WTC11 (cell line): ENCODE measurements around the gene SERPINA9. TPM values are rescaled to one million over a fixed set of nuclear protein-coding genes. Genes with fewer than 3 reads are reported as not detected.

Experiments used
- ATAC-seq: fragments of 200-7000 bp; cut with Tn5 transposase; 2 replicates; pipeline ENCODE4 v1.10.0; 2021; ENCODE audit warnings: mild to moderate bottlenecking, moderate library complexity
- CTCF ChIA-PET: fragments of 300-600 bp; sonication (Branson Sonifier 250); formaldehyde crosslinking; loops from one replicate; lab custom pipeline; 2021; ENCODE audit warnings: antibody characterized with exemption; lab: Charles Lee
- POLR2A ChIA-PET: fragments of 350-600 bp; sonication (Branson Sonifier 250); formaldehyde crosslinking; loops from one replicate; lab custom pipeline; 2021; ENCODE audit warnings: antibody characterized with exemption; lab: Charles Lee
- DNase-seq: peaks from one replicate; pipeline ENCODE4 v3.0.0; 2021; ENCODE audit warnings: low spot score
- H3K27ac Mint-ChIP-seq: 2 replicates; pipeline ENCODE4 v1.8.0; 2021; ENCODE audit warnings: mixed read lengths
- H3K27me3 Mint-ChIP-seq: 2 replicates; pipeline ENCODE4 v1.8.0; 2021; ENCODE audit warnings: low read depth, mild to moderate bottlenecking, moderate library complexity, mixed read lengths
- H3K36me3 Mint-ChIP-seq: 2 replicates; pipeline ENCODE4 v1.8.0; 2021; ENCODE audit warnings: mixed read lengths
- H3K4me1 Mint-ChIP-seq: 2 replicates; pipeline ENCODE4 v1.8.0; 2022; ENCODE audit warnings: mixed read lengths
- H3K4me3 Mint-ChIP-seq: 2 replicates; pipeline ENCODE4 v1.8.0; 2021; ENCODE audit warnings: mild to moderate bottlenecking, moderate library complexity, mixed read lengths
- H3K9me3 Mint-ChIP-seq: 2 replicates; pipeline ENCODE4 v1.8.0; 2021; ENCODE audit warnings: mixed read lengths
- CTCF ChIP-seq: fragments of 200-600 bp; IDR thresholded peaks from 2 replicates; pipeline ENCODE4 v1.8.0; 2022; ENCODE audit warnings: antibody characterized with exemption
- ELF4 ChIP-seq: sonication (generic); formaldehyde crosslinking; IDR thresholded peaks from 2 replicates; pipeline ENCODE4 v1.8.1; 2022; ENCODE audit warnings: low read depth, mild to moderate bottlenecking, moderate library complexity, missing genetic modification reagents
- ERG ChIP-seq: fragments of 250-450 bp; sonication (Bioruptor Pico); IDR thresholded peaks from 2 replicates; pipeline ENCODE4 v1.8.0; 2021; ENCODE audit warnings: mild to moderate bottlenecking
- GABPB1 ChIP-seq: sonication (generic); formaldehyde crosslinking; IDR thresholded peaks from 2 replicates; pipeline ENCODE4 v1.8.1; 2023; ENCODE audit warnings: mild to moderate bottlenecking, missing genetic modification reagents
- HMGA2 ChIP-seq: fragments of 250-450 bp; sonication (Bioruptor Pico); IDR thresholded peaks from 2 replicates; pipeline ENCODE4 v1.4.0; 2021; ENCODE audit warnings: mild to moderate bottlenecking, moderate library complexity
- IRF2 ChIP-seq: sonication (generic); formaldehyde crosslinking; IDR thresholded peaks from 2 replicates; pipeline ENCODE4 v1.8.0; 2022; ENCODE audit warnings: low read depth, missing genetic modification reagents, borderline replicate concordance
- JUN ChIP-seq: sonication (generic); formaldehyde crosslinking; IDR thresholded peaks from 2 replicates; pipeline ENCODE4 v1.8.0; 2023; ENCODE audit warnings: mild to moderate bottlenecking, missing genetic modification reagents
- MXD4 ChIP-seq: fragments of 250-450 bp; sonication (Bioruptor Pico); IDR thresholded peaks from 2 replicates; pipeline ENCODE4 v1.8.0; 2021; ENCODE audit warnings: mild to moderate bottlenecking, moderate library complexity, borderline replicate concordance
- NFATC4 ChIP-seq: fragments of 250-450 bp; sonication (Bioruptor Pico); IDR thresholded peaks from 2 replicates; pipeline ENCODE4 v1.9.0; 2021; ENCODE audit warnings: mild to moderate bottlenecking
- NFE2L1 ChIP-seq: sonication (generic); formaldehyde crosslinking; IDR thresholded peaks from 2 replicates; pipeline ENCODE4 v1.8.1; 2023; ENCODE audit warnings: missing genetic modification reagents
- OVOL2 ChIP-seq: fragments of 250-450 bp; sonication (Bioruptor Pico); IDR thresholded peaks from 2 replicates; pipeline ENCODE4 v1.9.0; 2021; ENCODE audit warnings: mild to moderate bottlenecking, borderline replicate concordance
- PRRX2 ChIP-seq: fragments of 250-450 bp; sonication (Bioruptor Pico); IDR thresholded peaks from 2 replicates; pipeline ENCODE4 v1.8.0; 2021; ENCODE audit warnings: mild to moderate bottlenecking
- SOX15 ChIP-seq: fragments of 250-450 bp; sonication (Bioruptor Pico); IDR thresholded peaks from 2 replicates; pipeline ENCODE4 v1.9.0; 2021; ENCODE audit warnings: mild to moderate bottlenecking
- ZMAT4 ChIP-seq: fragments of 250-450 bp; sonication (Bioruptor Pico); IDR thresholded peaks from 2 replicates; pipeline ENCODE4 v1.9.0; 2021; ENCODE audit warnings: mild to moderate bottlenecking
- ZNF416 ChIP-seq: fragments of 250-450 bp; sonication (Bioruptor Pico); IDR thresholded peaks from 2 replicates; pipeline ENCODE4 v1.9.0; 2021; ENCODE audit warnings: mild to moderate bottlenecking, inconsistent platforms
- ZSCAN18 ChIP-seq: fragments of 250-450 bp; sonication (Bioruptor Pico); IDR thresholded peaks from 2 replicates; pipeline ENCODE4 v2.1.2; 2022; ENCODE audit warnings: mild to moderate bottlenecking, moderate library complexity
- total RNA-seq: library from RNA; stranded (reverse); gene quantifications from 3 replicates; pipeline ENCODE4 v1.2.3, GENCODE V29; 2021

The SERPINA9 gene
- total RNA-seq, 1 experiment from 2014 or later, result not detected

- H3K4me1 Mint-ChIP-seq, result peaks cover 22% of the 10 kb centered on the region
- POLR2A ChIA-PET, result no interaction called here
- no peak overlapping the region for H3K4me3 Mint-ChIP-seq
- H3K36me3 Mint-ChIP-seq, result peaks cover 8% of the 10 kb centered on the region
- CTCF ChIA-PET, result interaction anchor here (1.0 to 1.8 kb wide), 2 partner anchors 10 to 62 kb away, joined by 5 to 9 read pairs; no protein-coding TSS in a partner anchor
- TF ChIP-seq CTCF (no peak), ERG (no peak), PRRX2 (CRISPR knock-in tag) (no peak), ZSCAN18 (CRISPR knock-in tag) (no peak), ELF4 (CRISPR knock-in tag) (no peak), IRF2 (CRISPR knock-in tag) (no peak), ZMAT4 (CRISPR knock-in tag) (no peak), GABPB1 (CRISPR knock-in tag) (no peak), SOX15 (no peak), NFATC4 (no peak), NFE2L1 (no peak), HMGA2 (CRISPR knock-in tag) (no peak)
- DNase-seq (no peak), ATAC-seq (no peak)
- peaks cover 9% of the 10 kb centered on the region for H3K9me3 Mint-ChIP-seq
- no peaks in the 10 kb centered on the region; the same call in 1 of the 2 replicates for H3K27me3 Mint-ChIP-seq
- no peak overlapping the region for H3K27ac Mint-ChIP-seq
Observed at GRCh38 chr14:94424371-94424770, 51.6 kb downstream of the SERPINA9 start.

- Mint-ChIP-seq H3K4me3 (no peak overlapping the region), H3K36me3 (peaks cover 17% of the 10 kb centered on the region), H3K9me3 (peaks cover 17% of the 10 kb centered on the region), H3K27ac (no peak overlapping the region)
- TF ChIP-seq JUN (CRISPR knock-in tag) (no peak), MXD4 (CRISPR knock-in tag) (no peak), CTCF (peak; percentile 56), ZNF416 (no peak), OVOL2 (CRISPR knock-in tag) (no peak)
- TF ChIP-seq, all 79 proteins: peak for 1
- POLR2A ChIA-PET, result no interaction called here
- ATAC-seq (peak; percentile 98), DNase-seq (peak; percentile 90)
- CTCF ChIA-PET, result interaction anchor here (0.5 to 1.7 kb wide), 33 partner anchors 9 to 292 kb away, joined by 3 to 74 read pairs (median 5); partner anchors contain the start of gene SERPINA1
- peaks cover 14% of the 10 kb centered on the region for H3K4me1 Mint-ChIP-seq
- H3K27me3 Mint-ChIP-seq, result peaks cover 2% of the 10 kb centered on the region; the same call in 1 of the 2 replicates
Observed at GRCh38 chr14:94423453-94424056, 52.4 kb downstream of the SERPINA9 start.
